HL-60 (cell line): ENCODE data around the gene CISD2.
"Not testable (repeated sequence)": the region's sequence is repeated elsewhere in the genome, so short reads cannot be mapped to it uniquely, and the experiment has no call there.

ENCODE experiments used
- DNase-seq, 2 experiments: peaks; one replicate each; pipeline ENCODE4 v3.0.0-alpha.2; 2010 to 2020; ENCODE audit warnings: low read depth in 1 of 2, low spot score in 1 of 2
- H3K27ac ChIP-seq: fragments of 250-450 bp; sonication (Bioruptor Pico); replicated peaks from 2 replicates; pipeline ENCODE4 v1.5.1; 2020; ENCODE audit warnings: mild to moderate bottlenecking, moderate library complexity
- H3K27me3 ChIP-seq: fragments of 250-450 bp; sonication (Bioruptor Pico); 2 replicates; pipeline ENCODE4 v1.5.1; 2021; ENCODE audit warnings: mild to moderate bottlenecking, moderate library complexity; ENCODE audit not compliant: insufficient read depth, poor library complexity, severe bottlenecking
- H3K4me3 ChIP-seq: replicated peaks from 2 replicates; pipeline ENCODE4 v1.5.1; 2011; ENCODE audit warnings: mild to moderate bottlenecking, control low read depth, low read length; ENCODE audit not compliant: insufficient read depth
- CTCF ChIP-seq: IDR thresholded peaks from one replicate; pipeline ENCODE4 v1.5.1; 2011; ENCODE audit warnings: low read length, control low read depth, inconsistent platforms; ENCODE audit not compliant: insufficient read depth
- GABPA ChIP-seq: IDR thresholded peaks from 2 replicates; pipeline ENCODE4 v1.6.1; 2012; ENCODE audit warnings: low read depth
- POLR2AphosphoS5 ChIP-seq: IDR thresholded peaks from 2 replicates; pipeline ENCODE4 v1.6.1; 2012; ENCODE audit warnings: low read depth
- REST ChIP-seq: IDR thresholded peaks from 2 replicates; pipeline ENCODE4 v1.6.1; 2012; ENCODE audit warnings: low read depth; ENCODE audit not compliant: insufficient replicate concordance
- SPI1 ChIP-seq: IDR thresholded peaks from 2 replicates; pipeline ENCODE4 v1.6.1; 2012; ENCODE audit warnings: low read depth, mild to moderate bottlenecking, borderline replicate concordance

The CISD2 gene

GRCh38 chr4:102883278-102883677 lies 14.5 kb downstream of the CISD2 start:
- H3K27me3 ChIP-seq, result no peaks in the 10 kb centered on the region
- no peak for DNase-seq
- TF ChIP-seq SPI1 (no peak), POLR2AphosphoS5 (no peak), GABPA (no peak), REST (no peak), CTCF (no peak)
- H3K27ac ChIP-seq, result no peak overlapping the region
- no peak overlapping the region for H3K4me3 ChIP-seq

- not testable (repeated sequence) for H3K4me3 ChIP-seq, DNase-seq, H3K27me3 ChIP-seq, H3K27ac ChIP-seq
Measured at GRCh38 chr4:102888570-102888969, 19.8 kb downstream of the CISD2 start.

GRCh38 chr4:102889866-102890265 lies 21.1 kb downstream of the CISD2 start:
- H3K27ac ChIP-seq, H3K4me3 ChIP-seq, DNase-seq, H3K27me3 ChIP-seq: not testable (repeated sequence)

- not testable (repeated sequence) for H3K27ac ChIP-seq, DNase-seq, H3K4me3 ChIP-seq, H3K27me3 ChIP-seq
Measured at GRCh38 chr4:102896547-102896946, 27.8 kb downstream of the CISD2 start.

- H3K27ac ChIP-seq, DNase-seq, H3K4me3 ChIP-seq, H3K27me3 ChIP-seq: not testable (repeated sequence)
Measured at GRCh38 chr4:102897610-102898009, 28.8 kb downstream of the CISD2 start.

- Histone ChIP-seq H3K4me3 (no peak overlapping the region), H3K27ac (no peak overlapping the region), H3K27me3 (no peaks in the 10 kb centered on the region)
- DNase-seq, result no peak
- TF ChIP-seq POLR2AphosphoS5 (no peak), GABPA (no peak), REST (no peak), CTCF (no peak), SPI1 (no peak)
Measured at GRCh38 chr4:102901804-102902203, 33.0 kb downstream of the CISD2 start.
